ENCODE results near the gene SOS1. TPM values are rescaled to one million over a fixed set of nuclear protein-coding genes. Genes with fewer than 3 reads are reported as not detected.

Gene SOS1
- polyA plus RNA-seq, 1 of the 3 experiments (the other 2 are of a cell fraction) = 12.8 TPM

GRCh38 chr2:38978296-38978903, 142.5 kb downstream of the SOS1 start (continued):
- TF ChIP-seq PBX3 (IDR thresholded peaks at IDR 0.05) = no peak
- no peak for TF ChIP-seq JUND (IDR thresholded peaks at IDR 0.05)

GRCh38 chr2:38977047-38977446, 143.8 kb downstream of the SOS1 start:
- peaks cover 14 to 18% of the 10 kb centered on the region in 2 experiments for H3K36me3 ChIP-seq (replicated peaks in 1 of 2; ENCODE audit: control insufficient read depth in 1 of 2, insufficient read depth in 2 of 2, low read length in 1 of 2)
- ChIA-PET POLR2A (no interaction called here), CTCF (no interaction called here)
- no peaks in the 10 kb centered on the region for H3K27me3 ChIP-seq (ENCODE audit: insufficient read depth)
- no peak overlapping the region for H2AFZ ChIP-seq (ENCODE audit: low read depth)
- H3K4me3 ChIP-seq (ENCODE audit: low read depth in 2 of 2, low read length in 1 of 2) = no peak overlapping the region
- TF ChIP-seq FOSL2 (IDR thresholded peaks at IDR 0.05; ENCODE audit: borderline replicate concordance, low read depth) (no peak), MEF2A (IDR thresholded peaks at IDR 0.05; ENCODE audit: borderline replicate concordance, low read depth) (no peak), CHD2 (IDR thresholded peaks at IDR 0.05; ENCODE audit: low read length, partially characterized antibody) (no peak), REST (IDR thresholded peaks at IDR 0.05; ENCODE audit: low read depth, low read length) (no peak), CTCF (IDR thresholded peaks at IDR 0.05) (no peak), EZH2phosphoT487 (IDR thresholded peaks at IDR 0.05; ENCODE audit: borderline replicate concordance, low read depth) (no peak), GATA2 (CRISPR knock-in tag; IDR thresholded peaks at IDR 0.05) (no peak), FOXM1 (IDR thresholded peaks at IDR 0.05; ENCODE audit: low read depth) (no peak), RAD21 (IDR thresholded peaks at IDR 0.05; ENCODE audit: low read length) (no peak), YY1 (IDR thresholded peaks at IDR 0.05; ENCODE audit: low read depth) (no peak), IRF3 (IDR thresholded peaks at IDR 0.05; ENCODE audit: low read depth, low read length) (no peak), USF1 (IDR thresholded peaks at IDR 0.05; ENCODE audit: borderline replicate concordance, low read depth) (no peak), NFIC (IDR thresholded peaks at IDR 0.05; ENCODE audit: borderline replicate concordance) (no peak), NRF1 (IDR thresholded peaks at IDR 0.05; ENCODE audit: low read depth, low read length) (no peak), ELF1 (IDR thresholded peaks at IDR 0.05) (no peak), SMC3 (IDR thresholded peaks at IDR 0.05; ENCODE audit: low read depth, low read length) (no peak), TCF12 (IDR thresholded peaks at IDR 0.05) (no peak), JUND (IDR thresholded peaks at IDR 0.05) (no peak), MXI1 (IDR thresholded peaks at IDR 0.05; ENCODE audit: low read depth, low read length) (no peak)
- H3F3A ChIP-seq (replicated peaks; ENCODE audit: insufficient read depth) = no peaks in the 10 kb centered on the region
- no peaks in the 10 kb centered on the region for H3K9me2 ChIP-seq
- H3K79me2 ChIP-seq (ENCODE audit: insufficient read depth) = no peaks in the 10 kb centered on the region
- DNase-seq = no peak
- H3K9ac ChIP-seq = no peak overlapping the region
- WGBS (ENCODE audit: low lambda C conversion rate) = 97% methylated on average over 3 of the region's 3 CpGs
- H3K4me1 ChIP-seq (ENCODE audit: control insufficient read depth in 1 of 2, insufficient read depth in 2 of 2, low read depth in 1 of 2, low read length in 1 of 2) = peaks cover 0 to 2% of the 10 kb centered on the region in 2 experiments; a peak in 2 of 4 replicates
- no peaks in the 10 kb centered on the region for H3K9me3 ChIP-seq
- no peak overlapping the region for H3K4me2 ChIP-seq
- no peaks in the 10 kb centered on the region for H4K20me1 ChIP-seq (ENCODE audit: insufficient read depth)
- H3K27ac ChIP-seq (ENCODE audit: low read depth in 2 of 2, low read length in 1 of 2) = no peak overlapping the region
